Measurements from ENCODE around the gene NFIC.
"Not testable (repeated sequence)": the region's sequence is repeated elsewhere in the genome, so short reads cannot be mapped to it uniquely, and the experiment has no call there.

Gene NFIC

GRCh38 chr19:3411636-3412035 lies 45.3 kb downstream of the NFIC start:
- Histone ChIP-seq H3K4me3 (ENCODE audit: insufficient read length, low read depth) (no peak overlapping the region), H3K4me1 (ENCODE audit: insufficient read depth, insufficient read length) (peaks cover 5% of the 10 kb centered on the region), H3K27me3 (ENCODE audit: insufficient read depth, insufficient read length) (no peaks in the 10 kb centered on the region), H3K9ac (ENCODE audit: insufficient read length, low read depth) (no peak overlapping the region), H3K36me3 (ENCODE audit: insufficient read depth, insufficient read length, low read length) (no peaks in the 10 kb centered on the region), H3K9me3 (ENCODE audit: insufficient read depth, low read length) (no peaks in the 10 kb centered on the region)
- TF ChIP-seq ZNF274 (IDR thresholded peaks at IDR 0.05; ENCODE audit: low read depth, low read length) (no peak), YY1 (IDR thresholded peaks at IDR 0.05; ENCODE audit: insufficient read depth, insufficient read length) (no peak), SUZ12 (IDR thresholded peaks at IDR 0.05; ENCODE audit: extremely low read depth, insufficient read depth, insufficient read length) (no peak)
- no peak for DNase-seq (ENCODE audit: low read depth, low spot score)

- H3K4me3 ChIP-seq (ENCODE audit: insufficient read length, low read depth) = no peak overlapping the region
- no peak for TF ChIP-seq YY1 (IDR thresholded peaks at IDR 0.05; ENCODE audit: insufficient read depth, insufficient read length)
- no peak for TF ChIP-seq SUZ12 (IDR thresholded peaks at IDR 0.05; ENCODE audit: extremely low read depth, insufficient read depth, insufficient read length)
- no peak for TF ChIP-seq ZNF274 (IDR thresholded peaks at IDR 0.05; ENCODE audit: low read depth, low read length)
- DNase-seq (ENCODE audit: low read depth, low spot score) = no peak
- peaks cover 5% of the 10 kb centered on the region for H3K4me1 ChIP-seq (ENCODE audit: insufficient read depth, insufficient read length)
- no peaks in the 10 kb centered on the region for H3K36me3 ChIP-seq (ENCODE audit: insufficient read depth, insufficient read length, low read length)
- no peaks in the 10 kb centered on the region for H3K9me3 ChIP-seq (ENCODE audit: insufficient read depth, low read length)
- no peak overlapping the region for H3K9ac ChIP-seq (ENCODE audit: insufficient read length, low read depth)
- no peaks in the 10 kb centered on the region for H3K27me3 ChIP-seq (ENCODE audit: insufficient read depth, insufficient read length)
Measured at GRCh38 chr19:3412066-3412465, 45.7 kb downstream of the NFIC start.

GRCh38 chr19:3413796-3414327 lies 47.5 kb downstream of the NFIC start:
- Histone ChIP-seq H3K9ac (ENCODE audit: insufficient read length, low read depth) (no peak overlapping the region), H3K9me3 (ENCODE audit: insufficient read depth, low read length) (no peaks in the 10 kb centered on the region), H3K36me3 (ENCODE audit: insufficient read depth, insufficient read length, low read length) (no peaks in the 10 kb centered on the region), H3K4me1 (ENCODE audit: insufficient read depth, insufficient read length) (peaks cover 5% of the 10 kb centered on the region), H3K4me3 (ENCODE audit: insufficient read length, low read depth) (no peak overlapping the region), H3K27me3 (ENCODE audit: insufficient read depth, insufficient read length) (no peaks in the 10 kb centered on the region)
- DNase-seq (ENCODE audit: low read depth, low spot score) = no peak
- TF ChIP-seq SUZ12 (IDR thresholded peaks at IDR 0.05; ENCODE audit: extremely low read depth, insufficient read depth, insufficient read length) = no peak
- TF ChIP-seq ZNF274 (IDR thresholded peaks at IDR 0.05; ENCODE audit: low read depth, low read length) = no peak
- no peak for TF ChIP-seq YY1 (IDR thresholded peaks at IDR 0.05; ENCODE audit: insufficient read depth, insufficient read length)

GRCh38 chr19:3415695-3416094 lies 49.3 kb downstream of the NFIC start:
- H3K4me1 ChIP-seq (ENCODE audit: insufficient read depth, insufficient read length) = peaks cover 5% of the 10 kb centered on the region
- H3K9me3 ChIP-seq (ENCODE audit: insufficient read depth, low read length) = no peaks in the 10 kb centered on the region
- TF ChIP-seq ZNF274 (IDR thresholded peaks at IDR 0.05; ENCODE audit: low read depth, low read length) (no peak), SUZ12 (IDR thresholded peaks at IDR 0.05; ENCODE audit: extremely low read depth, insufficient read depth, insufficient read length) (no peak), YY1 (IDR thresholded peaks at IDR 0.05; ENCODE audit: insufficient read depth, insufficient read length) (no peak)
- H3K27me3 ChIP-seq (ENCODE audit: insufficient read depth, insufficient read length) = no peaks in the 10 kb centered on the region
- DNase-seq (ENCODE audit: low read depth, low spot score) = no peak
- H3K4me3 ChIP-seq (ENCODE audit: insufficient read length, low read depth) = no peak overlapping the region
- no peaks in the 10 kb centered on the region for H3K36me3 ChIP-seq (ENCODE audit: insufficient read depth, insufficient read length, low read length)
- H3K9ac ChIP-seq (ENCODE audit: insufficient read length, low read depth) = no peak overlapping the region

- no peaks in the 10 kb centered on the region for H3K27me3 ChIP-seq (ENCODE audit: insufficient read depth, insufficient read length)
- no peak overlapping the region for H3K4me3 ChIP-seq (ENCODE audit: insufficient read length, low read depth)
- no peak for DNase-seq (ENCODE audit: low read depth, low spot score)
- TF ChIP-seq ZNF274 (IDR thresholded peaks at IDR 0.05; ENCODE audit: low read depth, low read length) (no peak), YY1 (IDR thresholded peaks at IDR 0.05; ENCODE audit: insufficient read depth, insufficient read length) (no peak), SUZ12 (IDR thresholded peaks at IDR 0.05; ENCODE audit: extremely low read depth, insufficient read depth, insufficient read length) (no peak)
- no peaks in the 10 kb centered on the region for H3K4me1 ChIP-seq (ENCODE audit: insufficient read depth, insufficient read length)
- H3K9me3 ChIP-seq (ENCODE audit: insufficient read depth, low read length) = no peaks in the 10 kb centered on the region
- H3K36me3 ChIP-seq (ENCODE audit: insufficient read depth, insufficient read length, low read length) = no peaks in the 10 kb centered on the region
- no peak overlapping the region for H3K9ac ChIP-seq (ENCODE audit: insufficient read length, low read depth)
Measured at GRCh38 chr19:3420244-3420755, 53.9 kb downstream of the NFIC start.

GRCh38 chr19:3420909-3421619 lies 54.7 kb downstream of the NFIC start:
- Histone ChIP-seq H3K4me1 (ENCODE audit: insufficient read depth, insufficient read length) (no peaks in the 10 kb centered on the region), H3K9ac (ENCODE audit: insufficient read length, low read depth) (no peak overlapping the region), H3K9me3 (ENCODE audit: insufficient read depth, low read length) (no peaks in the 10 kb centered on the region), H3K36me3 (ENCODE audit: insufficient read depth, insufficient read length, low read length) (no peaks in the 10 kb centered on the region), H3K27me3 (ENCODE audit: insufficient read depth, insufficient read length) (no peaks in the 10 kb centered on the region), H3K4me3 (ENCODE audit: insufficient read length, low read depth) (no peak overlapping the region)
- TF ChIP-seq YY1 (IDR thresholded peaks at IDR 0.05; ENCODE audit: insufficient read depth, insufficient read length) (no peak), ZNF274 (IDR thresholded peaks at IDR 0.05; ENCODE audit: low read depth, low read length) (no peak), SUZ12 (IDR thresholded peaks at IDR 0.05; ENCODE audit: extremely low read depth, insufficient read depth, insufficient read length) (no peak)
- DNase-seq (ENCODE audit: low read depth, low spot score) = no peak

- H3K4me3 ChIP-seq (ENCODE audit: insufficient read length, low read depth); H3K9ac ChIP-seq (ENCODE audit: insufficient read length, low read depth); H3K4me1 ChIP-seq (ENCODE audit: insufficient read depth, insufficient read length); H3K36me3 ChIP-seq (ENCODE audit: insufficient read depth, insufficient read length, low read length); DNase-seq (ENCODE audit: low read depth, low spot score); H3K27me3 ChIP-seq (ENCODE audit: insufficient read depth, insufficient read length); H3K9me3 ChIP-seq (ENCODE audit: insufficient read depth, low read length): not testable (repeated sequence)
Measured at GRCh38 chr19:3421656-3422055, 55.3 kb downstream of the NFIC start.
